Midbrain (tissue), 1 donor: ENCODE data around the gene TRAPPC11.

ENCODE experiments used
- DNase-seq: peaks from one replicate; lab custom pipeline; 2025; lab: John Stamatoyannopoulos, UW

Gene TRAPPC11

GRCh38 chr4:183637461-183637860, 21.6 kb upstream of the TRAPPC11 start:
- no peak for DNase-seq

GRCh38 chr4:183638436-183638835, 20.7 kb upstream of the TRAPPC11 start:
- DNase-seq: no peak

- DNase-seq: no peak
Measured at GRCh38 chr4:183639291-183639690, 19.8 kb upstream of the TRAPPC11 start.

GRCh38 chr4:183645326-183645725, 13.8 kb upstream of the TRAPPC11 start:
- no peak for DNase-seq

GRCh38 chr4:183657564-183657963, 1.5 kb upstream of the TRAPPC11 start:
- DNase-seq: no peak

GRCh38 chr4:183658362-183659028, 598 bp upstream of the TRAPPC11 start:
- no peak for DNase-seq

- DNase-seq: no peak
Measured at GRCh38 chr4:183659872-183660242, 764 bp downstream of the TRAPPC11 start.

GRCh38 chr4:183666088-183666487, 7.0 kb downstream of the TRAPPC11 start:
- DNase-seq: no peak

- no peak for DNase-seq
Measured at GRCh38 chr4:183670251-183670650, 11.2 kb downstream of the TRAPPC11 start.

GRCh38 chr4:183670960-183671555, 12.0 kb downstream of the TRAPPC11 start:
- DNase-seq: no peak

- DNase-seq: no peak
Measured at GRCh38 chr4:183674153-183674552, 15.1 kb downstream of the TRAPPC11 start.

GRCh38 chr4:183675625-183676024, 16.5 kb downstream of the TRAPPC11 start:
- no peak for DNase-seq

- no peak for DNase-seq
Measured at GRCh38 chr4:183681119-183681518, 22.0 kb downstream of the TRAPPC11 start.

- no peak for DNase-seq
Measured at GRCh38 chr4:183686461-183686860, 27.4 kb downstream of the TRAPPC11 start.

GRCh38 chr4:183688216-183688615, 29.1 kb downstream of the TRAPPC11 start:
- no peak for DNase-seq

- DNase-seq: no peak
Measured at GRCh38 chr4:183691006-183691405, 31.9 kb downstream of the TRAPPC11 start.

GRCh38 chr4:183691897-183692296, 32.8 kb downstream of the TRAPPC11 start:
- no peak for DNase-seq

- no peak for DNase-seq
Measured at GRCh38 chr4:183698909-183699308, 39.8 kb downstream of the TRAPPC11 start.

- no peak for DNase-seq
Measured at GRCh38 chr4:183700407-183700806, 41.3 kb downstream of the TRAPPC11 start.

- no peak for DNase-seq
Measured at GRCh38 chr4:183702492-183702891, 43.4 kb downstream of the TRAPPC11 start.

- no peak for DNase-seq
Measured at GRCh38 chr4:183714626-183715025, 55.5 kb downstream of the TRAPPC11 start.

GRCh38 chr4:183716302-183716701, 57.2 kb downstream of the TRAPPC11 start:
- DNase-seq: no peak

- DNase-seq: no peak
Measured at GRCh38 chr4:183718876-183719275, 59.8 kb downstream of the TRAPPC11 start.
